ENCODE measurements around the gene EGFR. TPM values are rescaled to one million over a fixed set of nuclear protein-coding genes. Genes with fewer than 3 reads are reported as not detected.

The EGFR gene
- total RNA-seq, 5 donors from 2014 or later (not counting 1 experiment from before 2014, with no cell fraction given) = 0.16 to 0.79 (median 0.35) TPM; not detected in 2

- ChIA-PET CTCF (no interaction called here), POLR2A (no interaction called here)
- Histone ChIP-seq H3K27me3 (replicated peaks in 1 of 2; ENCODE audit: control insufficient read depth in 2 of 2, extremely low read depth in 1 of 2, insufficient read depth in 2 of 2, low read length in 1 of 2) (peaks cover 0 to 20% of the 10 kb centered on the region in 2 experiments), H3K4me1 (ENCODE audit: control insufficient read depth in 1 of 2, extremely low read depth in 1 of 2, insufficient read depth in 2 of 2, low read length in 2 of 2) (no peaks in the 10 kb centered on the region), H3K27ac (ENCODE audit: low read length) (no peak overlapping the region), H3K9me3 (no peaks in the 10 kb centered on the region), H3K4me3 (ENCODE audit: control insufficient read depth in 1 of 2, extremely low read depth in 1 of 2, low read length in 1 of 2) (no peak overlapping the region), H3K36me3 (ENCODE audit: control insufficient read depth in 2 of 2, extremely low read depth in 1 of 2, insufficient read depth in 1 of 2, low read length in 1 of 2) (no peaks in the 10 kb centered on the region)
- no peaks in the 10 kb centered on the region for H3K4me1 Mint-ChIP-seq
- peaks cover 0 to 12% (median 0%) of the 10 kb centered on the region in 3 donors for H3K9me3 Mint-ChIP-seq
- H3K27ac Mint-ChIP-seq = no peak overlapping the region
- no peaks in the 10 kb centered on the region for H3K36me3 Mint-ChIP-seq
- WGBS (ENCODE audit: insufficient coverage) = 67% methylated on average over 10 of the region's 11 CpGs
- H3K4me3 Mint-ChIP-seq = no peak overlapping the region
- ATAC-seq (replicated peaks in 1 of 4) (no peak), DNase-seq (no peak)
- H3K27me3 Mint-ChIP-seq = peaks cover 3 to 15% of the 10 kb centered on the region in 2 donors
Observed at GRCh38 chr7:55170335-55171069, 151.7 kb downstream of the EGFR start.

- H3K36me3 ChIP-seq (ENCODE audit: control insufficient read depth in 2 of 2, extremely low read depth in 1 of 2, insufficient read depth in 1 of 2, low read length in 1 of 2) = no peaks in the 10 kb centered on the region
- peaks cover 0 to 19% of the 10 kb centered on the region in 2 experiments for H3K27me3 ChIP-seq (replicated peaks in 1 of 2; ENCODE audit: control insufficient read depth in 2 of 2, extremely low read depth in 1 of 2, insufficient read depth in 2 of 2, low read length in 1 of 2)
- ChIA-PET CTCF (no interaction called here), POLR2A (no interaction called here)
- Mint-ChIP-seq H3K27ac (no peak overlapping the region), H3K27me3 (peaks cover 3 to 15% of the 10 kb centered on the region in 2 donors), H3K9me3 (peaks cover 0 to 12% (median 0%) of the 10 kb centered on the region in 3 donors), H3K4me1 (no peaks in the 10 kb centered on the region), H3K36me3 (no peaks in the 10 kb centered on the region), H3K4me3 (no peak overlapping the region)
- H3K27ac ChIP-seq (ENCODE audit: low read length) = no peak overlapping the region
- 49% methylated on average over 4 of the region's 7 CpGs for WGBS (ENCODE audit: insufficient coverage)
- no peak for ATAC-seq (replicated peaks in 1 of 4)
- H3K4me3 ChIP-seq (ENCODE audit: control insufficient read depth in 1 of 2, extremely low read depth in 1 of 2, low read length in 1 of 2) = no peak overlapping the region
- no peaks in the 10 kb centered on the region for H3K4me1 ChIP-seq (ENCODE audit: control insufficient read depth in 1 of 2, extremely low read depth in 1 of 2, insufficient read depth in 2 of 2, low read length in 2 of 2)
- no peaks in the 10 kb centered on the region for H3K9me3 ChIP-seq
- DNase-seq = no peak
Observed at GRCh38 chr7:55171157-55171556, 152.3 kb downstream of the EGFR start.

- Mint-ChIP-seq H3K4me3 (no peak overlapping the region), H3K9me3 (peaks cover 0 to 3% (median 0%) of the 10 kb centered on the region in 3 donors), H3K4me1 (no peaks in the 10 kb centered on the region), H3K27me3 (peaks cover 3 to 15% of the 10 kb centered on the region in 2 donors), H3K27ac (no peak overlapping the region), H3K36me3 (no peaks in the 10 kb centered on the region)
- Histone ChIP-seq H3K27me3 (replicated peaks in 1 of 2; ENCODE audit: control insufficient read depth in 2 of 2, extremely low read depth in 1 of 2, insufficient read depth in 2 of 2, low read length in 1 of 2) (peaks cover 0 to 22% of the 10 kb centered on the region in 2 experiments), H3K4me3 (ENCODE audit: control insufficient read depth in 1 of 2, extremely low read depth in 1 of 2, low read length in 1 of 2) (no peak overlapping the region), H3K36me3 (ENCODE audit: control insufficient read depth in 2 of 2, extremely low read depth in 1 of 2, insufficient read depth in 1 of 2, low read length in 1 of 2) (no peaks in the 10 kb centered on the region), H3K4me1 (ENCODE audit: control insufficient read depth in 1 of 2, extremely low read depth in 1 of 2, insufficient read depth in 2 of 2, low read length in 2 of 2) (no peaks in the 10 kb centered on the region), H3K27ac (ENCODE audit: low read length) (no peak overlapping the region), H3K9me3 (no peaks in the 10 kb centered on the region)
- ChIA-PET CTCF (no interaction called here), POLR2A (no interaction called here)
- 50% methylated on average over 1 of the region's 5 CpGs for WGBS (ENCODE audit: insufficient coverage)
- DNase-seq (no peak), ATAC-seq (replicated peaks in 1 of 4) (no peak)
Observed at GRCh38 chr7:55172161-55172560, 153.3 kb downstream of the EGFR start.

DNA sequence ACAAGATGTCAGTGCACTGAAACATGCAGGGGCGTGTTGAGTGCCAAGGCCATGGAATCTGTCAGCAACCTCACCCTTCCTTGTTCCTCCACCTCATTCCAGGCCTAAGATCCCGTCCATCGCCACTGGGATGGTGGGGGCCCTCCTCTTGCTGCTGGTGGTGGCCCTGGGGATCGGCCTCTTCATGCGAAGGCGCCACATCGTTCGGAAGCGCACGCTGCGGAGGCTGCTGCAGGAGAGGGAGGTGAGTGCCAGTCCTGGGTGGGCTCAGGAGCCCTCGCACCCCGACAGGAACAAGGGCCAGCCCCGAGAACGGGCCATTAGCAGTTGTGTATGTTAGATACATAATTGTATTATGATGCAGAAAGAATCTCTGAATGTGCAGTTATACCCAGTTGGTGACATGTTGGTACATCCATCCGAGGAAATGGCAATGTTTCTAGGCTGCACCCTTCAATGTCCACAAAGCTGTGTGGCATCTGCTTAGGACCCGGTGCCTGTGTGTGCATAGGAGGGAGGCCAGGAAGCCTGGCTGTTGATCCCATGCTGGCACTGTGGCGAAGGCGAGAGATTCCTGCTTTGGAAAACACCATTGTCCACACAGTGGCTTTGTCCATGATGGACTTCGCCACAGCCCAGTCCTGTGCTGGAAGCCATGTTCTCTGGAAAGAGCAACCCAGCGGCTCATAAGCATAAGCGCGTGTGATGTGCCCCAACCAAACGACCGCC, 154.2 kb downstream of the EGFR start:
- H3K4me3 ChIP-seq (ENCODE audit: control insufficient read depth in 1 of 2, extremely low read depth in 1 of 2, low read length in 1 of 2) = no peak overlapping the region
- Mint-ChIP-seq H3K9me3 (no peaks in the 10 kb centered on the region), H3K4me1 (no peaks in the 10 kb centered on the region), H3K36me3 (no peaks in the 10 kb centered on the region), H3K4me3 (no peak overlapping the region), H3K27ac (no peak overlapping the region), H3K27me3 (peaks cover 5 to 15% of the 10 kb centered on the region in 2 donors)
- H3K4me1 ChIP-seq (ENCODE audit: control insufficient read depth in 1 of 2, extremely low read depth in 1 of 2, insufficient read depth in 2 of 2, low read length in 2 of 2) = no peaks in the 10 kb centered on the region
- peaks cover 0 to 25% of the 10 kb centered on the region in 2 experiments for H3K27me3 ChIP-seq (replicated peaks in 1 of 2; ENCODE audit: control insufficient read depth in 2 of 2, extremely low read depth in 1 of 2, insufficient read depth in 2 of 2, low read length in 1 of 2)
- DNase-seq (no peak), ATAC-seq (replicated peaks in 1 of 4) (no peak)
- CTCF ChIA-PET = no interaction called here
- no peak overlapping the region for H3K27ac ChIP-seq (ENCODE audit: low read length)
- H3K9me3 ChIP-seq = no peaks in the 10 kb centered on the region
- WGBS (ENCODE audit: insufficient coverage) = 91% methylated on average over 21 of the region's 25 CpGs
- H3K36me3 ChIP-seq (ENCODE audit: control insufficient read depth in 2 of 2, extremely low read depth in 1 of 2, insufficient read depth in 1 of 2, low read length in 1 of 2) = no peaks in the 10 kb centered on the region
- POLR2A ChIA-PET = no interaction called here

DNA sequence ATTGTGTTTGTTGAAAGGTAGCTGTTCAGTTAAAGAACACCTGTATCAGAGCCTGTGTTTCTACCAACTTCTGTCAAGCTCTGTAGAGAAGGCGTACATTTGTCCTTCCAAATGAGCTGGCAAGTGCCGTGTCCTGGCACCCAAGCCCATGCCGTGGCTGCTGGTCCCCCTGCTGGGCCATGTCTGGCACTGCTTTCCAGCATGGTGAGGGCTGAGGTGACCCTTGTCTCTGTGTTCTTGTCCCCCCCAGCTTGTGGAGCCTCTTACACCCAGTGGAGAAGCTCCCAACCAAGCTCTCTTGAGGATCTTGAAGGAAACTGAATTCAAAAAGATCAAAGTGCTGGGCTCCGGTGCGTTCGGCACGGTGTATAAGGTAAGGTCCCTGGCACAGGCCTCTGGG, 154.9 kb downstream of the EGFR start:
- no peak for ATAC-seq (replicated peaks in 1 of 4)
- CTCF ChIA-PET = no interaction called here
- 90% methylated on average over 3 of the region's 7 CpGs for WGBS (ENCODE audit: insufficient coverage)
- Histone ChIP-seq H3K9me3 (no peaks in the 10 kb centered on the region), H3K36me3 (ENCODE audit: control insufficient read depth in 2 of 2, extremely low read depth in 1 of 2, insufficient read depth in 1 of 2, low read length in 1 of 2) (no peaks in the 10 kb centered on the region), H3K27me3 (replicated peaks in 1 of 2; ENCODE audit: control insufficient read depth in 2 of 2, extremely low read depth in 1 of 2, insufficient read depth in 2 of 2, low read length in 1 of 2) (peaks cover 0 to 30% of the 10 kb centered on the region in 2 experiments), H3K4me3 (ENCODE audit: control insufficient read depth in 1 of 2, extremely low read depth in 1 of 2, low read length in 1 of 2) (no peak overlapping the region), H3K4me1 (ENCODE audit: control insufficient read depth in 1 of 2, extremely low read depth in 1 of 2, insufficient read depth in 2 of 2, low read length in 2 of 2) (no peaks in the 10 kb centered on the region), H3K27ac (ENCODE audit: low read length) (no peak overlapping the region)
- Mint-ChIP-seq H3K4me3 (no peak overlapping the region), H3K9me3 (no peaks in the 10 kb centered on the region), H3K4me1 (no peaks in the 10 kb centered on the region), H3K27ac (no peak overlapping the region), H3K36me3 (no peaks in the 10 kb centered on the region), H3K27me3 (peaks cover 5 to 15% of the 10 kb centered on the region in 2 donors)
- no peak for DNase-seq
- POLR2A ChIA-PET = no interaction called here

GRCh38 chr7:55174456-55174855, 155.6 kb downstream of the EGFR start:
- Histone ChIP-seq H3K27me3 (replicated peaks in 1 of 2; ENCODE audit: control insufficient read depth in 2 of 2, extremely low read depth in 1 of 2, insufficient read depth in 2 of 2, low read length in 1 of 2) (peaks cover 0 to 32% of the 10 kb centered on the region in 2 experiments), H3K9me3 (no peaks in the 10 kb centered on the region), H3K4me3 (ENCODE audit: control insufficient read depth in 1 of 2, extremely low read depth in 1 of 2, low read length in 1 of 2) (no peak overlapping the region), H3K4me1 (ENCODE audit: control insufficient read depth in 1 of 2, extremely low read depth in 1 of 2, insufficient read depth in 2 of 2, low read length in 2 of 2) (no peaks in the 10 kb centered on the region), H3K36me3 (ENCODE audit: control insufficient read depth in 2 of 2, extremely low read depth in 1 of 2, insufficient read depth in 1 of 2, low read length in 1 of 2) (no peaks in the 10 kb centered on the region), H3K27ac (ENCODE audit: low read length) (no peak overlapping the region)
- ChIA-PET CTCF (no interaction called here), POLR2A (no interaction called here)
- no peaks in the 10 kb centered on the region for H3K9me3 Mint-ChIP-seq
- no peaks in the 10 kb centered on the region for H3K36me3 Mint-ChIP-seq
- H3K27ac Mint-ChIP-seq = no peak overlapping the region
- ATAC-seq (replicated peaks in 1 of 4) (no peak), DNase-seq (no peak)
- no peak overlapping the region for H3K4me3 Mint-ChIP-seq
- 83% methylated on average over 10 of the region's 12 CpGs for WGBS (ENCODE audit: insufficient coverage)
- H3K4me1 Mint-ChIP-seq = no peaks in the 10 kb centered on the region
- peaks cover 5 to 15% of the 10 kb centered on the region in 2 donors for H3K27me3 Mint-ChIP-seq

Data from T-cell (primary cell).